WTC11 (cell line): ENCODE data around the gene ZEB2. TPM values are rescaled to one million over a fixed set of nuclear protein-coding genes. Genes with fewer than 3 reads are reported as not detected.

Experiments used
- ATAC-seq: fragments of 200-7000 bp; cut with Tn5 transposase; 2 replicates; pipeline ENCODE4 v1.10.0; 2021; ENCODE audit warnings: mild to moderate bottlenecking, moderate library complexity
- CTCF ChIA-PET: fragments of 300-600 bp; sonication (Branson Sonifier 250); formaldehyde crosslinking; loops from one replicate; lab custom pipeline; 2021; ENCODE audit warnings: antibody characterized with exemption; lab: Charles Lee
- POLR2A ChIA-PET: fragments of 350-600 bp; sonication (Branson Sonifier 250); formaldehyde crosslinking; loops from one replicate; lab custom pipeline; 2021; ENCODE audit warnings: antibody characterized with exemption; lab: Charles Lee
- DNase-seq: peaks from one replicate; pipeline ENCODE4 v3.0.0; 2021; ENCODE audit warnings: low spot score
- H3K27ac Mint-ChIP-seq: 2 replicates; pipeline ENCODE4 v1.8.0; 2021; ENCODE audit warnings: mixed read lengths
- H3K27me3 Mint-ChIP-seq: 2 replicates; pipeline ENCODE4 v1.8.0; 2021; ENCODE audit warnings: low read depth, mild to moderate bottlenecking, moderate library complexity, mixed read lengths
- H3K36me3 Mint-ChIP-seq: 2 replicates; pipeline ENCODE4 v1.8.0; 2021; ENCODE audit warnings: mixed read lengths
- H3K4me1 Mint-ChIP-seq: 2 replicates; pipeline ENCODE4 v1.8.0; 2022; ENCODE audit warnings: mixed read lengths
- H3K4me3 Mint-ChIP-seq: 2 replicates; pipeline ENCODE4 v1.8.0; 2021; ENCODE audit warnings: mild to moderate bottlenecking, moderate library complexity, mixed read lengths
- H3K9me3 Mint-ChIP-seq: 2 replicates; pipeline ENCODE4 v1.8.0; 2021; ENCODE audit warnings: mixed read lengths
- CBFB ChIP-seq: sonication (generic); formaldehyde crosslinking; IDR thresholded peaks from 2 replicates; pipeline ENCODE4 v1.8.1; 2022; ENCODE audit warnings: mild to moderate bottlenecking, low read depth, missing genetic modification reagents
- CREB1 ChIP-seq: sonication (generic); formaldehyde crosslinking; IDR thresholded peaks from 2 replicates; pipeline ENCODE4 v1.8.0; 2023; ENCODE audit warnings: mild to moderate bottlenecking, missing genetic modification reagents
- ESRRA ChIP-seq: sonication (generic); formaldehyde crosslinking; IDR thresholded peaks from 2 replicates; pipeline ENCODE4 v1.8.1; 2022; ENCODE audit warnings: mild to moderate bottlenecking, missing genetic modification reagents, borderline replicate concordance
- FOXJ3 ChIP-seq: sonication (generic); formaldehyde crosslinking; IDR thresholded peaks from 2 replicates; pipeline ENCODE4 v1.9.0; 2021; ENCODE audit warnings: missing genetic modification reagents, mild to moderate bottlenecking, borderline replicate concordance
- IRF2 ChIP-seq: sonication (generic); formaldehyde crosslinking; IDR thresholded peaks from 2 replicates; pipeline ENCODE4 v1.8.0; 2022; ENCODE audit warnings: low read depth, missing genetic modification reagents, borderline replicate concordance
- JUN ChIP-seq: sonication (generic); formaldehyde crosslinking; IDR thresholded peaks from 2 replicates; pipeline ENCODE4 v1.8.0; 2023; ENCODE audit warnings: mild to moderate bottlenecking, missing genetic modification reagents
- NFATC4 ChIP-seq: fragments of 250-450 bp; sonication (Bioruptor Pico); IDR thresholded peaks from 2 replicates; pipeline ENCODE4 v1.9.0; 2021; ENCODE audit warnings: mild to moderate bottlenecking
- NFYB ChIP-seq: sonication (generic); formaldehyde crosslinking; conservative IDR thresholded peaks from 2 replicates; pipeline ENCODE4 v1.8.0; 2022; ENCODE audit warnings: low read depth, missing genetic modification reagents
- NR1H2 ChIP-seq: sonication (generic); formaldehyde crosslinking; IDR thresholded peaks from 2 replicates; pipeline ENCODE4 v1.9.0; 2021; ENCODE audit warnings: mild to moderate bottlenecking, moderate library complexity, missing genetic modification reagents
- RELA ChIP-seq: sonication (generic); formaldehyde crosslinking; IDR thresholded peaks from 2 replicates; pipeline ENCODE4 v1.8.1; 2022; ENCODE audit warnings: missing genetic modification reagents, mild to moderate bottlenecking, borderline replicate concordance
- TEAD1 ChIP-seq: sonication (generic); formaldehyde crosslinking; IDR thresholded peaks from 2 replicates; pipeline ENCODE4 v1.8.0; 2022; ENCODE audit warnings: mild to moderate bottlenecking, missing genetic modification reagents
- ZNF121 ChIP-seq: sonication (generic); formaldehyde crosslinking; IDR thresholded peaks from 2 replicates; pipeline ENCODE4 v1.8.0; 2023; ENCODE audit warnings: missing genetic modification reagents
- ZNF317 ChIP-seq: sonication (generic); formaldehyde crosslinking; IDR thresholded peaks from 2 replicates; pipeline ENCODE4 v1.8.1; 2023; ENCODE audit warnings: low read depth, mild to moderate bottlenecking, moderate library complexity, missing genetic modification reagents, borderline replicate concordance
- ZNF423 ChIP-seq: fragments of 250-450 bp; sonication (Bioruptor Pico); IDR thresholded peaks from 2 replicates; pipeline ENCODE4 v2.1.2; 2022; ENCODE audit warnings: mild to moderate bottlenecking, moderate library complexity
- ZNF671 ChIP-seq: fragments of 250-450 bp; sonication (Bioruptor Pico); IDR thresholded peaks from 2 replicates; pipeline ENCODE4 v1.8.0; 2021; ENCODE audit warnings: mild to moderate bottlenecking
- total RNA-seq: library from RNA; stranded (reverse); gene quantifications from 3 replicates; pipeline ENCODE4 v1.2.3, GENCODE V29; 2021
- TF ChIP-seq, protein P1 (sequence below): sonication (generic); formaldehyde crosslinking; conservative IDR thresholded peaks from 2 replicates; pipeline ENCODE4 v1.8.1; 2022; ENCODE audit warnings: mild to moderate bottlenecking, missing genetic modification reagents
- TF ChIP-seq, protein P2 (sequence below): fragments of 250-450 bp; sonication (Bioruptor Pico); IDR thresholded peaks from 2 replicates; pipeline ENCODE4 v1.9.0; 2021; ENCODE audit warnings: mild to moderate bottlenecking
- TF ChIP-seq, protein P3 (sequence below): sonication (generic); formaldehyde crosslinking; IDR thresholded peaks from 2 replicates; pipeline ENCODE4 v1.8.1; 2022; ENCODE audit warnings: low read depth, missing genetic modification reagents, borderline replicate concordance

Gene ZEB2
- total RNA-seq, 1 experiment from 2014 or later, result 0.42 TPM

DNA sequence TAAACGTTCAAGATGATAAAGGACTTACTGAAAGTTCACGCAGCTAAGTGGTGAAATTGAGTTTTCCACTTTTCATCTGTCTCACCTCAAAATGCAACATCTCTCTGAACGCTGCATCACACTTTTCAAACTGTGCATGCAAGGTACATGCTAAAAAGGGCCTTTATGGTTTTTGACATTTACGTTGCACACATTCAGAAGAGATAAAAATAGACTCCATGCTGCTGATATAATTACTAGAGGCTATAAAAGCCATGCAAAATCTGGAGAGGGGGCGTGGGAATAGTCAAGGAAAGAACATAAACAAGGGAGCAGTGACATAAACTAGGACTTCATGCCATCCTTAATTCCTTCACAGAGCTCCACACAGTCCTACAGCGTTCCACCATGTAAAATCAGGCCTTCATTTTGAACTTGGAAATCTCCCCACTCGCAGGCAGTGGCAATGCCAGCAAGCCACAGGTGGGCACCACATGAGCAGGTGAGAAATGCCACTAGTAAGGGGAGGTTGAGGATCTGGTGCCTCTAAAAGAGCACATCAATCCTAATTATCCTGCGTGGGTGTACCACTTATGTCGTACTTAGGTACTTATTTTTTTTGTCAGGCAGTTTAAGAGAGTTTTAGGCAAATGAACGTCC is 71.4 kb downstream of the ZEB2 start:
- no peak overlapping the region for H3K27ac Mint-ChIP-seq
- DNase-seq, result no peak
- peaks cover 74% of the 10 kb centered on the region for H3K4me1 Mint-ChIP-seq
- H3K27me3 Mint-ChIP-seq, result peaks cover 39% of the 10 kb centered on the region
- H3K4me3 Mint-ChIP-seq, result no peak overlapping the region
- 0 out of 2 replicates have a peak, but pooled peaks cover 5% of the 10 kb centered on the region for H3K9me3 Mint-ChIP-seq
- CTCF ChIA-PET, result interaction anchor here (0.6 to 3.6 kb wide), 33 partner anchors 11 to 1303 kb away, joined by 3 to 26 read pairs (median 4); no protein-coding TSS in a partner anchor
- no peak for ATAC-seq
- no peaks in the 10 kb centered on the region for H3K36me3 Mint-ChIP-seq
- POLR2A ChIA-PET, result no interaction called here
- no peak for TF ChIP-seq CREB1 (CRISPR knock-in tag)
- TF ChIP-seq, protein P1, sequence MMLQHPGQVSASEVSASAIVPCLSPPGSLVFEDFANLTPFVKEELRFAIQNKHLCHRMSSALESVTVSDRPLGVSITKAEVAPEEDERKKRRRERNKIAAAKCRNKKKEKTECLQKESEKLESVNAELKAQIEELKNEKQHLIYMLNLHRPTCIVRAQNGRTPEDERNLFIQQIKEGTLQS, result no peak
- TF ChIP-seq ESRRA, result no peak
- TF ChIP-seq, protein P2, sequence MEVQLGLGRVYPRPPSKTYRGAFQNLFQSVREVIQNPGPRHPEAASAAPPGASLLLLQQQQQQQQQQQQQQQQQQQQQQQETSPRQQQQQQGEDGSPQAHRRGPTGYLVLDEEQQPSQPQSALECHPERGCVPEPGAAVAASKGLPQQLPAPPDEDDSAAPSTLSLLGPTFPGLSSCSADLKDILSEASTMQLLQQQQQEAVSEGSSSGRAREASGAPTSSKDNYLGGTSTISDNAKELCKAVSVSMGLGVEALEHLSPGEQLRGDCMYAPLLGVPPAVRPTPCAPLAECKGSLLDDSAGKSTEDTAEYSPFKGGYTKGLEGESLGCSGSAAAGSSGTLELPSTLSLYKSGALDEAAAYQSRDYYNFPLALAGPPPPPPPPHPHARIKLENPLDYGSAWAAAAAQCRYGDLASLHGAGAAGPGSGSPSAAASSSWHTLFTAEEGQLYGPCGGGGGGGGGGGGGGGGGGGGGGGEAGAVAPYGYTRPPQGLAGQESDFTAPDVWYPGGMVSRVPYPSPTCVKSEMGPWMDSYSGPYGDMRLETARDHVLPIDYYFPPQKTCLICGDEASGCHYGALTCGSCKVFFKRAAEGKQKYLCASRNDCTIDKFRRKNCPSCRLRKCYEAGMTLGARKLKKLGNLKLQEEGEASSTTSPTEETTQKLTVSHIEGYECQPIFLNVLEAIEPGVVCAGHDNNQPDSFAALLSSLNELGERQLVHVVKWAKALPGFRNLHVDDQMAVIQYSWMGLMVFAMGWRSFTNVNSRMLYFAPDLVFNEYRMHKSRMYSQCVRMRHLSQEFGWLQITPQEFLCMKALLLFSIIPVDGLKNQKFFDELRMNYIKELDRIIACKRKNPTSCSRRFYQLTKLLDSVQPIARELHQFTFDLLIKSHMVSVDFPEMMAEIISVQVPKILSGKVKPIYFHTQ (CRISPR knock-in tag), result no peak
- no peak for TF ChIP-seq ZNF423 (CRISPR knock-in tag)
- TF ChIP-seq IRF2 (CRISPR knock-in tag), result no peak
- TF ChIP-seq ZNF121 (CRISPR knock-in tag), result no peak
- no peak for TF ChIP-seq FOXJ3
- no peak for TF ChIP-seq NR1H2 (CRISPR knock-in tag)
- TF ChIP-seq TEAD1 (CRISPR knock-in tag), result no peak
- no peak for TF ChIP-seq JUN
- TF ChIP-seq CBFB (CRISPR knock-in tag), result no peak
- TF ChIP-seq NFATC4 (CRISPR knock-in tag), result no peak
- TF ChIP-seq NFYB, result no peak
- TF ChIP-seq ZNF317 (CRISPR knock-in tag), result no peak
- TF ChIP-seq RELA (CRISPR knock-in tag), result no peak
- TF ChIP-seq, protein P3, sequence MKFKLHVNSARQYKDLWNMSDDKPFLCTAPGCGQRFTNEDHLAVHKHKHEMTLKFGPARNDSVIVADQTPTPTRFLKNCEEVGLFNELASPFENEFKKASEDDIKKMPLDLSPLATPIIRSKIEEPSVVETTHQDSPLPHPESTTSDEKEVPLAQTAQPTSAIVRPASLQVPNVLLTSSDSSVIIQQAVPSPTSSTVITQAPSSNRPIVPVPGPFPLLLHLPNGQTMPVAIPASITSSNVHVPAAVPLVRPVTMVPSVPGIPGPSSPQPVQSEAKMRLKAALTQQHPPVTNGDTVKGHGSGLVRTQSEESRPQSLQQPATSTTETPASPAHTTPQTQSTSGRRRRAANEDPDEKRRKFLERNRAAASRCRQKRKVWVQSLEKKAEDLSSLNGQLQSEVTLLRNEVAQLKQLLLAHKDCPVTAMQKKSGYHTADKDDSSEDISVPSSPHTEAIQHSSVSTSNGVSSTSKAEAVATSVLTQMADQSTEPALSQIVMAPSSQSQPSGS, result no peak

DNA sequence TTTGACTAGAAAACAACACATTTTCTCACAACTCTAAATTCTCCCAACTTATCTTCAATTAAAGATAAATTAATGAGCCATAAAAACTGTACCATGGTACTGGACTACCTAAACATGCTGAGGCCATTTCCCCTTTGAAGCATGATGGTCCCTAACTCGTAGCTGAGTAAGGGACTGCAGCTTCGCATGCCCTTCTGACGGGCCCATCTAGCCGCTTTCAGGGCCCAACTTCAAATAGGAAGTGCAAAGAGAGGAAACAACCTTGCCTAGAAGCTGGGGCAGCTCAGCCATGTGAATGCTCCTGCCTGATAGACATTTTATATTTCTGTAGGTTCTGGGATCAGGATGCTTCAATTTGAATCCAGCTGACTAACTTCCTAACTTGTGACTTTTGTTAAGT is 72.4 kb downstream of the ZEB2 start:
- Mint-ChIP-seq H3K27me3 (peaks cover 39% of the 10 kb centered on the region), H3K9me3 (0 out of 2 replicates have a peak, but pooled peaks cover 5% of the 10 kb centered on the region), H3K27ac (no peak overlapping the region), H3K4me3 (no peak overlapping the region), H3K4me1 (peaks cover 67% of the 10 kb centered on the region), H3K36me3 (no peaks in the 10 kb centered on the region)
- CTCF ChIA-PET, result no interaction called here
- POLR2A ChIA-PET, result no interaction called here
- TF ChIP-seq ZNF671 (CRISPR knock-in tag), result no peak
- no peak for TF ChIP-seq FOXJ3
- TF ChIP-seq ZNF121 (CRISPR knock-in tag), result peak; percentile 57; the same call in 1 of the 2 replicates
- no peak for ATAC-seq
- DNase-seq, result no peak

DNA sequence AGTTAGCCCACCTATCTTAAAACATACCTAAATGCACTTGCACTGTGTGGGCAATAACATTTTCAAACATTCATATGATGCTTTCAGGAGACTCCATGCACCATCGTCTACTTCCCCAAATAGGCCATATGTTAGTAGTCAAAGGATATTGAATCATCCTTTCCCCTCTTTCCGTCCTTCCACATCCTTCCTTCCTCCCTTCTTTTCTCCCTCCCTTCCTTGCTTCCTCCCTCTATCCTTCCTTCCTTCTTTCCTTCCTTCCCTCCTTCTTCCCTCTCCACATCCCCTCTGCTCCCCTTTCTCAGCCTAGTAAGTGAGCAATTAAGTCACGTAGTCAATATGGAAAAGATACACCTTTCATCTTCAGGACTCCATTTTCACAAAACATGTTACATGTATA is 73.8 kb downstream of the ZEB2 start:
- no peaks in the 10 kb centered on the region for H3K36me3 Mint-ChIP-seq
- peaks cover 65% of the 10 kb centered on the region for H3K4me1 Mint-ChIP-seq
- H3K9me3 Mint-ChIP-seq, result 0 out of 2 replicates have a peak, but pooled peaks cover 5% of the 10 kb centered on the region
- POLR2A ChIA-PET, result no interaction called here
- H3K27me3 Mint-ChIP-seq, result peaks cover 37% of the 10 kb centered on the region
- no peak overlapping the region for H3K4me3 Mint-ChIP-seq
- TF ChIP-seq ZNF317 (CRISPR knock-in tag) (peak; percentile 84), TEAD1 (CRISPR knock-in tag) (no peak)
- TF ChIP-seq, all 79 proteins: peak for 1
- ATAC-seq (no peak), DNase-seq (no peak)
- CTCF ChIA-PET, result no interaction called here
- no peak overlapping the region for H3K27ac Mint-ChIP-seq
